Skeletal muscle tissue (tissue), 4 donors: Measurements from ENCODE around the gene IL27RA. TPM values are rescaled to one million over a fixed set of nuclear protein-coding genes. Genes with fewer than 3 reads are reported as not detected.

Source experiments
- H3K27ac ChIP-seq: one replicate; pipeline ENCODE4 v1.7.0; 2013; ENCODE audit warnings: mild to moderate bottlenecking, low read depth, low read length, inconsistent platforms
- H3K27me3 ChIP-seq, 3 donors: one replicate each; pipeline ENCODE4 v1.7.0; 2013; ENCODE audit warnings: low read length in 3 of 3; ENCODE audit not compliant: control insufficient read depth in 3 of 3, insufficient read depth in 3 of 3
- H3K36me3 ChIP-seq, 3 donors: one replicate each; pipeline ENCODE4 v1.7.0; 2013; ENCODE audit warnings: low read length in 3 of 3; ENCODE audit not compliant: control insufficient read depth in 3 of 3, insufficient read depth in 3 of 3
- H3K4me1 ChIP-seq, 3 donors: one replicate each; pipeline ENCODE4 v1.7.0; 2013; ENCODE audit warnings: low read length in 3 of 3, mild to moderate bottlenecking in 3 of 3; ENCODE audit not compliant: control insufficient read depth in 3 of 3, insufficient read depth in 3 of 3
- H3K4me3 ChIP-seq, 3 donors: one replicate each; pipeline ENCODE4 v1.7.0; 2013; ENCODE audit warnings: low read length in 3 of 3
- H3K9ac ChIP-seq, 3 donors: one replicate each; pipeline ENCODE4 v1.7.0; 2013; ENCODE audit warnings: low read length in 3 of 3, mild to moderate bottlenecking in 3 of 3, moderate library complexity in 2 of 3, low read depth in 1 of 3
- H3K9me3 ChIP-seq, 3 donors: one replicate each; pipeline ENCODE4 v1.7.0; 2013; ENCODE audit warnings: low read length in 3 of 3; ENCODE audit not compliant: control insufficient read depth in 3 of 3
- total RNA-seq: library from RNA; depleted of rRNA; stranded (reverse); fragments of >200 nt; gene quantifications from one replicate; pipeline ENCODE4 v1.2.3, GENCODE V29; 2014
- donor health status: Osteomylitis.

The IL27RA gene
- total RNA-seq, 1 donor from 2014 or later: 2.6 TPM

DNA sequence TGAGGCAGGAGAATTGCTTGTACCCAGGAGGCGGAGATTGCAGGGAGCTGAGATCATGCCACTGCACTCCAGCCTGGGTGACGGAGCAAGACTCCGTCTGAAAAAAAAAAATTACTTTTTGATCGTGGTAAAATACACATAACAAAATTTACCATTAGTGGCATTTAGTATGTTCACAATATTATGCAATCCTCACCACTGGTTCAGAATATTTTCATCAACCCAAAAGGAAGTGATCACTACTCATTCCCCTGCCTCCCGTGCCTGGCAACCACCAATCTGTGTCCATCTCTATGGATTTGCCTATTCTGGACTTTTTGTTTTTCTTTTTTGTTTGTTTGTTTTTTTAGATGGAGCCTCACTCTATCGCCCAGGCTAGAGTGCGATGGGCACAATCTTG, 31.5 kb downstream of the IL27RA start:
- Histone ChIP-seq H3K36me3 (no peaks in the 10 kb centered on the region), H3K27me3 (peaks cover 31 to 37% (median 32%) of the 10 kb centered on the region in 3 donors)

DNA sequence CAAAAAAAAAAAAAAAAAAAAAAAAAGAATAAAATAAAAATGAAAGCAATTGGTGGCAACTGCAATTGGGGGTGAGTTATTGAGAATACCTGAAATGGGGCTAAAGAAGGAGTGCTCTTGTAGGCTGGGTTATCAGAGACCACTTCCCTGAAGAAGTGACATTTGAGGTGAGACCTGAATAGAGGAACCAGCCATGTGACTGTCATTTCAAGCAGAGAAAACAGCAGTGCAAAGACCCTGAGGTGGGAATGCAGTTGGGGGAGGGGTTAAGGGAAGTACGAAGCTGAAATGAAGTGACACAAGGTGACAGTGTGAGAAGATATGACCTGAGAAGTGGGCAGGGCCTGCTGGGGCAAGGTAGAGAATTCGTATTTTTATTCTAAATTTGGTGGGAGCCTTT, 34.6 kb downstream of the IL27RA start:
- no peak overlapping the region for H3K27ac ChIP-seq
- no peak overlapping the region for H3K4me3 ChIP-seq
- H3K9ac ChIP-seq: no peak overlapping the region
- H3K27me3 ChIP-seq: peaks cover 4 to 10% (median 4%) of the 10 kb centered on the region in 3 donors
- no peaks in the 10 kb centered on the region for H3K9me3 ChIP-seq
- H3K36me3 ChIP-seq: no peaks in the 10 kb centered on the region
- no peaks in the 10 kb centered on the region for H3K4me1 ChIP-seq

More for the DNA sequence above, 31.5 kb downstream of the IL27RA start:
- H3K9ac ChIP-seq: no peak overlapping the region
- H3K4me3 ChIP-seq: no peak overlapping the region
- H3K9me3 ChIP-seq: no peaks in the 10 kb centered on the region
- H3K27ac ChIP-seq: no peak overlapping the region
- peaks cover 0 to 3% (median 0%) of the 10 kb centered on the region in 3 donors for H3K4me1 ChIP-seq

DNA sequence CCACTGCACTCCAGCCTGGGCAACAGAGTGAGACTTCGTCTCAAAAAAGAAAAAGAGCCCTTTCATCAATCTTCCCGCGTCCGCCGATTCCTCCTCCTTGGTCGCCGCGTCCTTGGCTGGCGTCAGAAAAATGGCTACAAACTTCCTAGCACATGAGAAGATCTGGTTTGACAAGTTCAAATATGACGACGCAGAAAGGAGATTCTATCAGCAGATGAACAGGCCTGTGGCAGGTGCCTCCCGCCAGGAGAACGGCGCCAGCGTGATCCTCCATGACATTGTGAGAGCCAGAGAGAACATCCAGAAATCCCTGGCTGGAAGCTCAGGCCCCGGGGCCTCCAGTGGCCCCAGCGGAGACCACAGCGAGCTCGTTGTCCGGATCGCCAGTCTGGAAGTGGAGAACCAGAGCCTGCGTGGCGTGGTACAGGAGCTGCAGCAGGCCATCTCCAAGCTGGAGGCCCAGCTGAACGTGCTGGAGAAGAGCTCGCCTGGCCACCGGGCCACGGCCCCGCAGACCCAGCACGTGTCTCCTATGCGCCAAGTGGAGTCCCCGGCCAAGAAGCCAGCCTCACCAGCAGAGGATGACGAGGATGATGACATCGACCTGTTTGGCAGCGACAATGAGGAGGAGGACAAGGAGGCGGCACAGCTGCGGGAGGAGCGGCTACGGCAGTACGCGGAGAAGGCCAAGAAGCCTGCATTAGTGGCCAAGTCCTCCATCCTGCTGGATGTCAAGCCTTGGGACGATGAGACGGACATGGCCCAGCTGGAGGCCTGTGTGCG, 38.9 kb downstream of the IL27RA start:
- Histone ChIP-seq H3K4me3 (no peak overlapping the region), H3K27me3 (no peaks in the 10 kb centered on the region), H3K9me3 (no peaks in the 10 kb centered on the region), H3K36me3 (no peaks in the 10 kb centered on the region), H3K9ac (no peak overlapping the region), H3K4me1 (peaks cover 25 to 34% (median 32%) of the 10 kb centered on the region in 3 donors), H3K27ac (no peak overlapping the region)

DNA sequence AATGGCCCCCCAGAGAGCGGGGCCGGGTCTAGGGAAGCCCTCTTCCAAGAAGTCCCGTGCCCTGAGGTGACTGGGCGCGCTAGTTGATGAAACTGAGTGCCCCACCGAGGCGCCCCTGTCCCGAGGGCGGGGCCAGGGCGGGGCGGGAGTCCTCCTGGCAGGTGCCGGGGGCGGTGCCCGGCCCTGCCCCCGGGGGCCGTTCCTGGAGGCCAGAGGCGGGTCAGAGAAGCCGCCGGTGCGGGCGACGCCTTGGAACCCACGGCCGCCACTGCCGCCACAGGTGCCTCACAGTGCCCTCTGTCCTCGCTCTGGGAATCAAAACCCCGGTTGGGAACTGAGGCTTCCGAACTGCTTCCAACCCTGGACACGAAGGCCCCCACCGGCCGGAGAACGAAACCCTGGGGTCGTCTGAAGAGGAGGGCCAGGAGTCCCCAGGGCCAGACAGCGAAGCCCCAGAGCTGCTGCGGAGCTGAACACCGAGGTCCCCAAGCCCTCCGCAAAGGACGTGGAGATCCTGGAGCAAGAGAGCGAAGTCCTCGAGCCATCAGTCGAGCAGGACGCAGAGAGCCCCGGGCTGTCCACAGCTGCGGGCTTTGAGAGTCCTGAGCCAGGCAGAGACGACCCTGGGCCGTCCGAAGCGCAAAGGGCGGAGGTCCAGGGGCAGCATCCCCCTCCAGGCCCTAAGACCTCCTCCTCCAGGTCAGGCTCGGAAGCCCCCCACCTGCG, 41.1 kb downstream of the IL27RA start, which contains the start of gene MISP3:
MISP3 (plus strand) TSS at position 252 of the 726 bp plus-strand sequence. CDS start 524 bp downstream, outside the sequence.
- Histone ChIP-seq H3K4me1 (peaks cover 27 to 35% (median 32%) of the 10 kb centered on the region in 3 donors), H3K27me3 (no peaks in the 10 kb centered on the region), H3K4me3 (peak within 1 kb of the TSS; percentile 83 to 84 (median 83)), H3K36me3 (no peaks in the 10 kb centered on the region), H3K27ac (peak within 1 kb of the TSS; percentile 83), H3K9ac (peak within 1 kb of the TSS; percentile 88 to 89 (median 89)), H3K9me3 (no peaks in the 10 kb centered on the region)

DNA sequence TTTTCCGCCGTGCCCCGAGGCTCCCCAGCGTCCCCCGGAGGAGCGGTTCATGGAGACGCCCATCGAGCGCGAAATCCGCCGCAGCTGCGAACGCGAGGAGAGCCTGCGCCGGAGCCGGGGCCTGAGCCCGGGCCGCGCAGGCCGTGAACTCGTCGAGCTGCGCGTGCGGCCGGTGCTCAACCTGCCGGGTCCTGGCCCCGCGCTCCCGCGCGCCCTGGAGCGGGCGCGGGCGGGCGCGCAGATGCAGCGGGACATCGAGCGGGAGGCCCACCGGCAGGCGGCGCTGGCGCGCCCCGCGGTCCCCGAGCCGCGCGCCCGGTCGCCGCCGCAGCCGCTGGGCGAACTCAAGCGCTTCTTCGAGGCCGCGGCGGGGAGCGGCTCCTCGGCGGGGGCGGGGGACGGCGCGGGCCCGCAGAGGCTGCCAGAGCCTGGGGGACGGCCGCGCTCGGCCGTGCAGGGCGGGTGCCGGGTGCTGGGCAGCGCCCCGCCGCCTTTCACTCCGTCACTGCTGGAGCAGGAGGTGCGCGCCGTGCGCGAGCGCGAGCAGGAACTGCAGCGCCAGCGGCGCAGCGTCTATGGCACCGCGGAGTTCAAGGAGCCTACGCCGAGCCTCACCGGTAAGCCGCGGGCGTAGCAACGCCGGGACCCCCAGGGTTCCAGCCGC, 41.8 kb downstream of the IL27RA start:
- H3K27ac ChIP-seq: peak overlapping the region; percentile 83
- H3K27me3 ChIP-seq: no peaks in the 10 kb centered on the region
- peak overlapping the region; percentile 83 to 84 (median 83) for H3K4me3 ChIP-seq
- H3K36me3 ChIP-seq: no peaks in the 10 kb centered on the region
- peak overlapping the region; percentile 88 to 89 (median 89) for H3K9ac ChIP-seq
- H3K9me3 ChIP-seq: no peaks in the 10 kb centered on the region
- H3K4me1 ChIP-seq: peaks cover 27 to 35% (median 32%) of the 10 kb centered on the region in 3 donors

- Histone ChIP-seq H3K27ac (peak overlapping the region; percentile 81), H3K9me3 (no peaks in the 10 kb centered on the region), H3K27me3 (no peaks in the 10 kb centered on the region), H3K9ac (peak overlapping the region; percentile 88 to 89 (median 89)), H3K36me3 (no peaks in the 10 kb centered on the region), H3K4me3 (peak overlapping the region; percentile 83 to 84 (median 83)), H3K4me1 (peaks cover 27 to 35% (median 32%) of the 10 kb centered on the region in 3 donors)
Observed at GRCh38 chr19:14073925-14074838, 42.6 kb downstream of the IL27RA start.

DNA sequence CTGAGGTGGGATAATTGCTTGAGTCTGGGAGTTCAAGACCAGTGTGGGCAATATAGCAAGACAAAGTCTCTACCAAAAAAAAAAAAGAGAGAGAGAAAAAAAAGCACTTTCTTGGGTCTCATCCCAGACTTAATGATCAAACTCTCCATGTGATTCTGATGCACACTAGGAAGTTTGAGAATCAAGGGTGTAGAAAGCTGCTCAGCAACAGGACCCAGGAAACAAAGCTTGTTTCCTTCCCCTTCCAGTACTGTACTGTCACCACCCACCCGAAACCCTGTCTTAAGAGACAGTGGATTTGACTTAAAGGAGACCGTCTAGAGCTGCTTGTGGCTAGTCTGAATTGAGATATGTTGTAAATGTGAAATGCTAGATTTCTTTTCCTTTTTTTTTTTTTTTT, 46.8 kb downstream of the IL27RA start:
- no peak overlapping the region for H3K4me3 ChIP-seq
- no peaks in the 10 kb centered on the region for H3K36me3 ChIP-seq
- H3K27me3 ChIP-seq: no peaks in the 10 kb centered on the region
- H3K4me1 ChIP-seq: peaks cover 28 to 41% (median 29%) of the 10 kb centered on the region in 3 donors
- no peak overlapping the region for H3K27ac ChIP-seq
- H3K9ac ChIP-seq: no peak overlapping the region
- H3K9me3 ChIP-seq: no peaks in the 10 kb centered on the region

DNA sequence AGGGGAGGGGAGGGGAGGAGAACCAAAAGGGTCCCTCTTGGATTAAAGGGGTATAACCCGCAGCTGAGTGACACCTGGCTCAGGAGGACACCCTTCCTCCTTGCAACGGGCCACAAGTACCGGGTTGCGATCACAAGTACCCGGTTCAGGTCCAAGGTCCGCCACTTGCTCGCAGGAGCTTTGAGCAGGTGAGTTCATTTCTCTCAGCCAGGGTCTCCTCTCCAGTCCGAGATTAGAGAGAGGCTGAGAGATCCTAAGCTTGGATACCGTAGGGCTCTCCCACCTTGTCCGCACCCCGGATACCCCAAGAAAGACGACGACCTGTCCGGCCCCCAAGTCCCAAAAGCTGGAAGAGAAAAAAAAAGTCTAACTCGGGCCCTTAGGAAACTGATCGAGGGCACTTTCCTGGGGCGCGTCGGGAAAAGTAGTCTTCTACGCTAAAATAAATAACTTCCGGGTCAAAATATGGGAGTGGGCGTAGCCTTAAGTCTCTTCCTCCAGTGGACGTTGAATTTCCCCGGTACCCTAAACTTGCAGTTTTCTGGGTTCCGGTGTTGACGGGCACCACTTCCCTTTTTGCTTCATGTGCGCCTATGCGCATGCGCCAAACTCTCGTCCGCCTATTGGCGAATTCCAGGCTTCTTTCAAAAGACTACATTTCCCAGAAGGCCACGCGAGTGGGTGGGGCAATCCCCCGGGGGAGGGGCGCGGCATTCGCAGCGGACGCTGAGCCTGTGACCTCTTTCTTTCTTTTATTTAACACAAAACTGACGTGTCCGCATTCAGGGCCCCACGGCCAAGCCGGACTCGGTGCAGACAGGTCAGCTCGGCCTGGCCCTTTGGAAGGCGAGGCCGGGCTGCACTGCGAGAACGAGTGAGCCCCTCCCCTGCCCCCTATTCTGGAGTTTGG, 49.6 kb downstream of the IL27RA start:
- no peaks in the 10 kb centered on the region for H3K27me3 ChIP-seq

More for the DNA sequence above, 49.6 kb downstream of the IL27RA start:
- Histone ChIP-seq H3K9me3 (no peaks in the 10 kb centered on the region), H3K4me3 (peak overlapping the region; percentile 91 to 94 (median 94)), H3K9ac (peak overlapping the region; percentile 90 to 97 (median 97)), H3K36me3 (no peaks in the 10 kb centered on the region), H3K27ac (peak overlapping the region; percentile 93), H3K4me1 (peaks cover 13 to 21% (median 13%) of the 10 kb centered on the region in 3 donors)
